ENCODE measurements around the gene RBMS1. TPM values are rescaled to one million over a fixed set of nuclear protein-coding genes. Genes with fewer than 3 reads are reported as not detected.

RBMS1 gene
- total RNA-seq, 1 experiment from 2014 or later = 91.9 TPM

GRCh38 chr2:160295519-160296207 is 197.9 kb downstream of the RBMS1 start:
- Histone ChIP-seq H3K36me3 (ENCODE audit: control insufficient read depth, insufficient read depth, low read length) (peaks cover 5% of the 10 kb centered on the region), H3K4me3 (ENCODE audit: low read depth, low read length) (no peak overlapping the region), H3K27me3 (replicated peaks; ENCODE audit: control insufficient read depth, insufficient read depth, low read length) (no peaks in the 10 kb centered on the region), H3K9me3 (no peaks in the 10 kb centered on the region), H3K4me1 (no peaks in the 10 kb centered on the region)
- intact Hi-C loops (cut with micrococcal nuclease; ENCODE audit: unreplicated experiment) = no loop called here
- TF ChIP-seq CTCF (IDR thresholded peaks at IDR 0.05; ENCODE audit: insufficient read depth in 1 of 2, low read depth in 1 of 2, low read length in 1 of 2, severe bottlenecking in 1 of 2, unreplicated experiment in 1 of 2) = no peak
- ChIA-PET POLR2A (interaction anchor here (0.5 kb wide), 1 partner anchor 120 kb away, joined by 3 read pairs; no protein-coding TSS in a partner anchor), CTCF (interaction anchor here (0.7 kb wide), 2 partner anchors 39 to 43 kb away, joined by 3 to 6 read pairs; no protein-coding TSS in a partner anchor)
- Mint-ChIP-seq H3K27ac (ENCODE audit: unreplicated experiment) (no peak overlapping the region), H3K36me3 (ENCODE audit: insufficient read depth, unreplicated experiment) (peaks cover 68% of the 10 kb centered on the region), H3K4me1 (ENCODE audit: low read depth, unreplicated experiment) (peaks cover 8% of the 10 kb centered on the region), H3K9me3 (ENCODE audit: unreplicated experiment) (no peaks in the 10 kb centered on the region), H3K27me3 (ENCODE audit: insufficient read depth, unreplicated experiment) (no peaks in the 10 kb centered on the region), H3K4me3 (ENCODE audit: unreplicated experiment) (no peak overlapping the region)
- no peak for DNase-seq
- no TSS peak for BruUV-seq (replicated peaks)

- no peak for TF ChIP-seq CTCF (IDR thresholded peaks at IDR 0.05; ENCODE audit: insufficient read depth in 1 of 2, low read depth in 1 of 2, low read length in 1 of 2, severe bottlenecking in 1 of 2, unreplicated experiment in 1 of 2)
- peaks cover 72% of the 10 kb centered on the region for H3K36me3 Mint-ChIP-seq (ENCODE audit: insufficient read depth, unreplicated experiment)
- no peaks in the 10 kb centered on the region for H3K4me1 ChIP-seq
- peaks cover 8% of the 10 kb centered on the region for H3K4me1 Mint-ChIP-seq (ENCODE audit: low read depth, unreplicated experiment)
- no peak for DNase-seq
- no peak overlapping the region for H3K4me3 Mint-ChIP-seq (ENCODE audit: unreplicated experiment)
- H3K9me3 Mint-ChIP-seq (ENCODE audit: unreplicated experiment) = no peaks in the 10 kb centered on the region
- intact Hi-C loops (cut with micrococcal nuclease; ENCODE audit: unreplicated experiment) = no loop called here
- H3K27me3 ChIP-seq (replicated peaks; ENCODE audit: control insufficient read depth, insufficient read depth, low read length) = no peaks in the 10 kb centered on the region
- no peak overlapping the region for H3K4me3 ChIP-seq (ENCODE audit: low read depth, low read length)
- POLR2A ChIA-PET = no interaction called here
- peaks cover 3% of the 10 kb centered on the region for H3K36me3 ChIP-seq (ENCODE audit: control insufficient read depth, insufficient read depth, low read length)
- no peaks in the 10 kb centered on the region for H3K27me3 Mint-ChIP-seq (ENCODE audit: insufficient read depth, unreplicated experiment)
- CTCF ChIA-PET = interaction anchor here (0.7 kb wide), 2 partner anchors 38 to 42 kb away, joined by 3 to 6 read pairs; no protein-coding TSS in a partner anchor
- H3K27ac Mint-ChIP-seq (ENCODE audit: unreplicated experiment) = no peak overlapping the region
- BruUV-seq (replicated peaks) = no TSS peak
- no peaks in the 10 kb centered on the region for H3K9me3 ChIP-seq
Observed at GRCh38 chr2:160294889-160295288, 198.7 kb downstream of the RBMS1 start.

- intact Hi-C loops (cut with micrococcal nuclease; ENCODE audit: unreplicated experiment) = no loop called here
- Mint-ChIP-seq H3K4me3 (ENCODE audit: unreplicated experiment) (no peak overlapping the region), H3K27me3 (ENCODE audit: insufficient read depth, unreplicated experiment) (no peaks in the 10 kb centered on the region), H3K9me3 (ENCODE audit: unreplicated experiment) (no peaks in the 10 kb centered on the region), H3K27ac (ENCODE audit: unreplicated experiment) (no peak overlapping the region), H3K4me1 (ENCODE audit: low read depth, unreplicated experiment) (peaks cover 8% of the 10 kb centered on the region), H3K36me3 (ENCODE audit: insufficient read depth, unreplicated experiment) (peaks cover 70% of the 10 kb centered on the region)
- ChIA-PET POLR2A (no interaction called here), CTCF (no interaction called here)
- Histone ChIP-seq H3K4me1 (no peaks in the 10 kb centered on the region), H3K27me3 (replicated peaks; ENCODE audit: control insufficient read depth, insufficient read depth, low read length) (no peaks in the 10 kb centered on the region), H3K9me3 (no peaks in the 10 kb centered on the region), H3K4me3 (ENCODE audit: low read depth, low read length) (no peak overlapping the region), H3K36me3 (ENCODE audit: control insufficient read depth, insufficient read depth, low read length) (peaks cover 3% of the 10 kb centered on the region)
- no TSS peak for BruUV-seq (replicated peaks)
- no peak for DNase-seq
- TF ChIP-seq CTCF (IDR thresholded peaks at IDR 0.05; ENCODE audit: insufficient read depth in 1 of 2, low read depth in 1 of 2, low read length in 1 of 2, severe bottlenecking in 1 of 2, unreplicated experiment in 1 of 2) = no peak
Observed at GRCh38 chr2:160294339-160294803, 199.2 kb downstream of the RBMS1 start.
